Ishikawa (cell line): ENCODE results near the gene FAH.

Experiments
- CEBPB ChIP-seq: IDR thresholded peaks from 2 replicates; pipeline ENCODE4 v1.6.1; 2012
- CREB1 ChIP-seq: IDR thresholded peaks from 2 replicates; pipeline ENCODE4 v1.6.1; 2012; ENCODE audit warnings: low read depth
- EGR1 ChIP-seq: IDR thresholded peaks from 2 replicates; pipeline ENCODE4 v1.6.1; 2012
- EP300 ChIP-seq: IDR thresholded peaks from 2 replicates; pipeline ENCODE4 v1.6.1; 2012; ENCODE audit warnings: borderline replicate concordance
- FOXM1 ChIP-seq: IDR thresholded peaks from 2 replicates; pipeline ENCODE4 v1.6.1; 2012; ENCODE audit warnings: low read depth, borderline replicate concordance
- MAX ChIP-seq: IDR thresholded peaks from 2 replicates; pipeline ENCODE4 v1.6.1; 2012
- NFIC ChIP-seq: IDR thresholded peaks from 2 replicates; pipeline ENCODE4 v1.6.1; 2012
- RAD21 ChIP-seq: IDR thresholded peaks from 2 replicates; pipeline ENCODE4 v1.6.1; 2012; ENCODE audit warnings: low read depth
- REST ChIP-seq: IDR thresholded peaks from 2 replicates; pipeline ENCODE4 v1.6.1; 2012; ENCODE audit warnings: low read depth, mild to moderate bottlenecking
- TAF1 ChIP-seq: IDR thresholded peaks from 2 replicates; pipeline ENCODE4 v1.6.1; 2012; ENCODE audit warnings: low read depth, mild to moderate bottlenecking
- TCF12 ChIP-seq: IDR thresholded peaks from 2 replicates; pipeline ENCODE4 v1.6.1; 2012; ENCODE audit warnings: low read depth
- TEAD4 ChIP-seq: IDR thresholded peaks from 2 replicates; pipeline ENCODE4 v1.6.1; 2012
- USF1 ChIP-seq: IDR thresholded peaks from 2 replicates; pipeline ENCODE4 v1.6.1; 2012
- YY1 ChIP-seq: IDR thresholded peaks from 2 replicates; pipeline ENCODE4 v1.6.1; 2012; ENCODE audit warnings: low read depth
- ZBTB7A ChIP-seq: IDR thresholded peaks from 2 replicates; pipeline ENCODE4 v1.6.1; 2012; ENCODE audit warnings: low read depth

The FAH gene

GRCh38 chr15:80107204-80107603, 45.6 kb upstream of the FAH start:
- no peak for TF ChIP-seq EP300
- no peak for TF ChIP-seq FOXM1
- TF ChIP-seq USF1: no peak
- TF ChIP-seq NFIC: no peak
- no peak for TF ChIP-seq RAD21
- no peak for TF ChIP-seq EGR1
- TF ChIP-seq TAF1: no peak

GRCh38 chr15:80107774-80108173, 45.0 kb upstream of the FAH start:
- TF ChIP-seq EP300: no peak
- no peak for TF ChIP-seq TAF1
- no peak for TF ChIP-seq REST
- TF ChIP-seq CEBPB: no peak

GRCh38 chr15:80109388-80109787, 43.4 kb upstream of the FAH start:
- TF ChIP-seq ZBTB7A (no peak), RAD21 (no peak), REST (no peak)

- no peak for TF ChIP-seq RAD21
- no peak for TF ChIP-seq USF1
- no peak for TF ChIP-seq TCF12
- TF ChIP-seq FOXM1: no peak
- TF ChIP-seq TAF1: no peak
- TF ChIP-seq EGR1: no peak
- TF ChIP-seq REST: no peak
- no peak for TF ChIP-seq NFIC
- no peak for TF ChIP-seq CREB1
- no peak for TF ChIP-seq MAX
- no peak for TF ChIP-seq ZBTB7A
- TF ChIP-seq CEBPB: no peak
- TF ChIP-seq TEAD4: no peak
- no peak for TF ChIP-seq YY1
- no peak for TF ChIP-seq EP300
Observed at GRCh38 chr15:80110920-80111319, 41.9 kb upstream of the FAH start.

- TF ChIP-seq ZBTB7A (no peak), CEBPB (no peak), REST (no peak), CREB1 (no peak), RAD21 (no peak), MAX (no peak), TCF12 (no peak), TAF1 (no peak), USF1 (no peak), EP300 (no peak), NFIC (no peak), TEAD4 (no peak), YY1 (no peak)
Observed at GRCh38 chr15:80114114-80114513, 38.7 kb upstream of the FAH start.
